ENCODE measurements around the gene EED.

EED gene, protein sequence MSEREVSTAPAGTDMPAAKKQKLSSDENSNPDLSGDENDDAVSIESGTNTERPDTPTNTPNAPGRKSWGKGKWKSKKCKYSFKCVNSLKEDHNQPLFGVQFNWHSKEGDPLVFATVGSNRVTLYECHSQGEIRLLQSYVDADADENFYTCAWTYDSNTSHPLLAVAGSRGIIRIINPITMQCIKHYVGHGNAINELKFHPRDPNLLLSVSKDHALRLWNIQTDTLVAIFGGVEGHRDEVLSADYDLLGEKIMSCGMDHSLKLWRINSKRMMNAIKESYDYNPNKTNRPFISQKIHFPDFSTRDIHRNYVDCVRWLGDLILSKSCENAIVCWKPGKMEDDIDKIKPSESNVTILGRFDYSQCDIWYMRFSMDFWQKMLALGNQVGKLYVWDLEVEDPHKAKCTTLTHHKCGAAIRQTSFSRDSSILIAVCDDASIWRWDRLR

GRCh38 chr11:86244522-86245368, at the start of gene EED:
Gene EED (plus strand): TSS chr11:86244753. CDS start chr11:86245230, 477 bp downstream.
- peak; percentile 96 for DNase-seq

DNA sequence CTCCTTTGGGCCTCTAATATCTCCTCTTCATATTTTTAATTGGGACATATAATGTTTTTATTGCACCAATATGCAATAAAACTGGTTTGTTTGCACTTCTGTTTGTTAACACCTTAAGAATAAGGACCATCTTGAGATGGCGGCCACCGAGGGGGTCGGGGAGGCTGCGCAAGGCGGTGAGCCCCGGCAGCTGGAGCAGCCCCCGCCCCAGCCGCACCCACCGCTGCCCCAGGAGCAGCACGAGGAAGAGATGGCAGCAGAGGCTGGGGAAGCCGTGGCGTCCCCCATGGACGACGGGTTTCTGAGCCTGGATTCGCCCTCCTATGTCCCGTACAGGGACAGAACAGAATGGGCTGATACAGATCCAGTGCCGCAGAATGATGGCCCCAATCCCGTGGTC, 49.6 kb upstream of the EED start:
- no peak for DNase-seq

- DNase-seq: no peak
Measured at GRCh38 chr11:86196085-86196696, 48.4 kb upstream of the EED start.

DNA sequence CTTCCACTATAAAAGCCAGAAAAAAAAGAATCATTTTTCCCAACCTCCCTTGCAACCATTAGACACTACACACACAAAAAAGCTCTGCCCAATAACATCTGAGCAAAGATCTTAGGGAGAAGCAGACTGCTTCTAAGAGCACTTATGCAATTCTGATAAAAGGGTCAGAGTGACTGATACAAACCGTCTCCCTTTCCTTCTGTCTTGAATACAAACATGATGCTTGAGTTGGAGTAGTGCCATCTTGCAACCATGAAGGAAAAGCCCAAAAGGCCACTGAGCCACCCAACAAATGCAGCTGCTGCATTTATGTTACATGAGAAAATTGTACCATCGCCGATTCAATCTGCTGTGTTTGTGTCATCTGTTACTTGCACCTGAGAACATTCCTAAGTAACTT, 47.6 kb upstream of the EED start:
- DNase-seq: no peak

DNA sequence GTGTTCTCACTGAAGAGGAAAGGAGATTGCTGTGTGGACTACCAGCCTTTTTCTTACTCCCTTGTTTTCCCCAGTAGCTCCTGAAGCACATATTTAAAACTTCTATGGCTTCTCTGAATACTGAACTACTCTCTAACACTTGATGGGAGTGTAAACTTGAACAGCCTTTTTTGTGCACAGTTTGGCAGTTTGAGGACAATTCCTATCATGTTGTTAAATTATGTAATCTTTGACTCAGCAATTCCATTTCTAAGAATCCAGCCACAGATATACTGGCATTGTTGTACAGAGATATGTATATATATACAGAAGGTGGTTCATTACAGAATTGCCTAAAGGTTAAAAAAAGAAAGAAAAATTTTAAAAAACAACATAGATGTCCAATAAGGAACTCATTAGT, 47.1 kb upstream of the EED start:
- DNase-seq: no peak

GRCh38 chr11:86198139-86198538, 46.4 kb upstream of the EED start:
- no peak for DNase-seq

DNA sequence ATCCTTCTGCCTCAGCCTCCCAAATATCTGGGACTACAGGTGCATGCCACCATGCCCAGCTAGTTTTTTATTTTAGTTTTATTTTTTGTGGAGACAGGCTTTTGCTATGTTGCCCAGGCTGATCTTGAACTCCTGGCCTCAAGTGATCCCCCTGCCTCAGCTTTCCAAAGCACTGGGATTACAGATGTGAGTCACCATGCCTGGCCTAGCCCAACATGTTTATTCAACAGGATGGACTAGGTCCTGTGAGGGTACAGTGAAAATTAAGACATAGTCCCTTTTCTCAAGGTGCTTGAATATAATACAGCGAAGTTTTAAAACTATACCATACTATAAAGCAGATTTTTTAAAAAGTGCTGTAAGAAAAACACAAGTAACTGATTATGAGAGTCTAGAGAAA, 45.2 kb upstream of the EED start:
- DNase-seq: no peak

GRCh38 chr11:86201371-86201884, 43.1 kb upstream of the EED start:
- DNase-seq: no peak

GRCh38 chr11:86202013-86202336, 42.6 kb upstream of the EED start:
- DNase-seq: no peak

DNA sequence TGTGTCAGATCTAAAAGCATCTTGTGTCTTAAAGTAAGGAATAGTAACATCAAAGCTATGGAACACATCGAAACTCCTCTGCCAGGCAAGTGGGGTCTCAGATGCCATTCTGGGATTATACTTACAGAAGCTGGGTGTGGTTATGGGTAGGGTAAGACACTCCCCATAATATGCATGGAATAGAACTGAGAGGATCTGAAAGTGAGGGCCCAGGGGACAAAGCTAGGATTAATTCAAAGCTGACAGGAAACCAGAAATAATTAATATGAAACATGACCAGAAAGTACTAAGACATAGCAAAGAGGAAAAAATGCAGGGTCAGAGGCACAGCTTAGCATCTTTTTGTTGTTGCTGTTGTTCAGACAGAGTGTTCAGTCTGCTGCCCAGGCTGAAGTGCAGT, 40.2 kb upstream of the EED start:
- DNase-seq: no peak

DNA sequence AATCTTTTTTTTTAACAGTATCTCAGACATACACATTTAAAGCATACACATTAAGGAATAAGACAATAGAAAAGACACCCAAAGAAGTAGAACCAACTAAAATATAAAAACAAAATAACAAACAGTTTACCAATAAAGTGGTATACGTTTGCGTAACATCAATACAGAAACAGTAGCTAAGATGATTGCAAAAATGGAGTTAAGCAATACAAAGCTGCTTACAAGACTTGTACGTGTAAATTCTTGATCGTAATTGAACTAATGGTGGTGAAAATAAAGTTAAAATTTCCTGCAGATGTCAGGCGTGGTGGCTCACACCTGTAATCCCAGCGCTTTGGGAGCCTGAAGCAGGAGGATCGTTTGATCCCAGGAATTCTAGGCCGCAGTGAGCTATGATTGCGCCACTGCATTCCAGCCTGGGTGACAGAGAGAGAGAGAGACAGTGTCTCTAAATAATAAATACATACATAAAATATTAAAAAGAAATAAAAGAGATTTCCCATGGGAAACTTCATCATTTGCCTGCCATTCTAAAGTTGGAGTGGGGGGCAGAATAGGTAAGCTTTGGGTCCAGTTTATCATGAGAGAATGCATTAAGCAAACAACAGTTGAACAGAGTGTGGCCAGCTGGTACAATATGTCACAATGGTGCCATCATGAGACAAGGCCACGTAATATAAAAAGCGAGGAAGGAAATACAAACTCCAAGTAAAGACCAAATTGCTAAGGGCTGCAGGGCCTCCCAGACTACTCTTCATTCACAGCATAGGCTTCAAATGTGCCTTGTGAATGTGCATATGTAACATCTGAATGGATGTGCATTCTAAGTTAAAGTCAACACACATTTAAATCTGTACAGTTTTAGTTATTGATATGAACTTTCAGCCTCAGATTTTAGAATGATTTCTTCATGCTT, 38.9 kb upstream of the EED start:
- DNase-seq: no peak

GRCh38 chr11:86206337-86206695, 38.2 kb upstream of the EED start:
- DNase-seq: no peak

GRCh38 chr11:86207413-86207812, 37.1 kb upstream of the EED start:
- no peak for DNase-seq

DNA sequence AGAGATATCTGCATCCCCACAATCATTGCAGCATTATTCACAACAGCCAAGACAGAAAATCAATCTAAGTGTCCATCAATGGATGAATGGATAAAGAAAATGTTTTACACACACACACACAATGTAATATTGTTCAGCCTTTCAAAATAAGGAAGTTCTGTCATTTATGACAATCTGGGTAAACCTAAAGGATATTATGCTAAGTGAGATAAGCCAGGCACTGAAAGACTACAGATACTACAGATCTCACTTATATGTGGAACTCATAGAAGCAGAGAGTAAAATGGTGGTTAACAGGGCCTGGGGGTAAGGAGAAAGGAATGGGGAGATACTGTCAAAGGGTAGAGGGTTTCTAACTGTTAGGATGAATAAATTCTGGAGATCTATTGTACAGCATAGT, 36.0 kb upstream of the EED start:
- DNase-seq: no peak

GRCh38 chr11:86209806-86210657, 34.5 kb upstream of the EED start:
- no peak for DNase-seq

DNA sequence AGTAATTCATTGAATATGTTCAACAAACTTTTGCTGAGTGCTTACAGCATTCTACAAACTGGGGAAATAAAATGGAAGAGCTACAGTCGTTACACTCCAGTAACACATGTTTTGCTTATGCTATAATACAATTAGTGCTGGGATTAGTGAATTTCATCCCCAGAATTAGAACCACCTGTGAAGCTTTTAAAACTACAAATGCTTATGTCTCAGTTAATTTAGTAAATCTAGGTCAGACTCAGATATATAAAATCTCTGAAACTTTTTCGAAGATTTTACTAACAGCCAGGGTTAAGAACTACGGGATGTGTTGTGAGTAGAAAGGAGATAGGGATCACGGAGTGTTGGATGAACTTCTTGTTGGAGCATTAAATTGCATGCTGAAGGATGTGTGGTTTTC, 33.7 kb upstream of the EED start:
- no peak for DNase-seq

DNA sequence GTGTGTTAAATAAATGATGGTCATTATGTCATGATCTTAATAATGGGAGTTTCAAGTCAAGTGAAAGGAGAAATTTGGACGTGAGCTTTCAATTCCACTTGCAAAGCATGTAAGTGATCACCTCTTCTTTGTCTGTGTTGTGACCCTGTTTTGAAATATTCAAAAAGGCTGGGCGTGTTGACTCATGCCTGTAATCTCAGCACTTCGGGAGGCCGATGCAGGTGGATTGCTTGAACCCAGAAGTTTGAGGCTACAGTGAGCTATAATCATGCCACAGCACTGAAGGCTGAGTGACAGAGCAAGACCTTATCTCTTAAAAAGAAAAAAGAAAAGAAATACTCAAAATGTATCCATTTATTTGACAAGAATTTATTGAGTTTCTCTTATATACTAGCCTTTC, 32.9 kb upstream of the EED start:
- DNase-seq: no peak

DNA sequence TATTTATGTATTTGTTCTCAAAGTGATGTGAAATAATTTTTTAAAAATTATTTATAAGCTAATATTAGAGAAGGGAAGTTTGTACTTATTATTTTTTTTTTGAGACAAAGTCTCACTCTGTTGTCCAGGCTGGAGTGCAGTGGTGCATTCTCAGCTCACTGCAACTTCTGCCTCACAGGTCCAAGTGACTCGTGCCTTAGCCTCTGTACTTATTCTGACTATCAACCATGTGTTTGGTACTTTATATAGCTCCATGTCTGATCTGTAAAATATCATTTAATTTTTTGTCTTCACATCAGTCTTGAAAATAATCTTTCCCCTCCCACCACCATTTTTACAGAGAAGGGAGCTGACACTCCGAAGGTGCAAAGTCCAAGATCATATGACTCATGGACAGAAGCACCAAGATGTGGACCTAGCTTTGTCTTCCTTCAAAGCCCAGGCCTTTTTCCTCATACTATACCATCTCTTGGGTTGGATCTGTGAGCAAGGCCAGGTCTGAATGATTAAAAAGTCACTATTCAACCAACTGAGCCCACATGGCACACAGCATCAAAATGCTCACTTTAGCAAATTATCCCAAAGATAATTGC, 32.4 kb upstream of the EED start:
- DNase-seq: no peak

- peak; percentile 69 for DNase-seq
Measured at GRCh38 chr11:86214710-86215109, 29.8 kb upstream of the EED start.

DNA sequence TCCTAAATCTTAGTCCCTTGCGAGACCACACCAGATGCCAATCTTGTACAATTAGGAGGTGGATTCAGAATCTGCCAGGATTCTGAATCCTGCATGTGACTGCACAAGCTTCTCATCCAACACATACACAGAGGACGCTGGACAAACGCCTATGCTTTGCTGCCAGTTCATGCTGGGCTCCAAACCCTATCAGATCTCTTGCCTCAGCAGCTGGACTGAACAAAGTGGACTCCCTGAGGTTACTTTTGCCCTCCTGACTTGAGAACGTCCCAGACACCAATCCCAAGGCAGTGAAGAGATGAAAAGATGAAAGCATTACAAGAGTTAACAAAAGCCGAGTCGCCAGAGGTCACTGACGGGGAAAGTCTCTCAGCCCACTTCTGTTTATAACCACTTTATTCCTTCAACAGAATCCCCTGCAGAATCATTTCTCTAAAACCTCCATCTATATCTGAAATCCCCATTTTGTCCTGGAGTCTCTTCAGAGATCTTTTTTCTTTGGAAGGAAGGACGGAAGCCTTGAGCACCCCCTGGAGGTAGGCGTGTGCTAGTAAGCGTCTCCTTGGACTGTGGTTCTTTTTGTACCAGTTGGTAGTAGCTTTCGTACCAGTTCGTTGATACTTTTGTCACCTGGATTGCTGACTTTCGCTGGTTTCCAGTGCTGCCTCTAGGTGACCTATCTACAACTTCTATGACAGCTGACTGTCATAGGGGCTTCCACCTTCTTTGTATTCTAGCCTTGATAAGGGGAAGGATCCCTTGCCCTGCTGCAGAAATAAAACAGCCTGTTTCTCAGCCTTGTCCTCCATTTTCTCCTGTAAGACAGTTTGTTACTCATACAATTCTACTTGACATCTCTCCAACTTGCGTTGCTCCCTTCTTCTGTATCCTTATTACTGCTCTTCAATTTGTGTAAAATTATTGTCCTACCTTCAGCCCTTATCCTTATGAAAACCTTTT, 26.1 kb upstream of the EED start:
- peak; percentile 55 for DNase-seq
